AG04450 (cell line): ENCODE measurements around the gene EHF. TPM values are rescaled to one million over a fixed set of nuclear protein-coding genes. Genes with fewer than 3 reads are reported as not detected.

Source experiments
- CTCF ChIA-PET: fragments of 300-600, 350-600 bp; formaldehyde crosslinking; extraction: SDS; loops from one replicate; lab custom pipeline; 2022; ENCODE audit warnings: antibody characterized with exemption, inconsistent platforms; lab: Charles Lee
- POLR2A ChIA-PET: fragments of 350-600 bp; formaldehyde crosslinking; extraction: SDS; loops from one replicate; lab custom pipeline; 2021; ENCODE audit warnings: antibody characterized with exemption, inconsistent platforms; lab: Yijun Ruan, JAX
- DNase-seq: peaks from one replicate; pipeline ENCODE4 v3.0.0-alpha.2; 2011; ENCODE audit warnings: low read depth, low spot score
- H3K27ac ChIP-seq: one replicate; pipeline ENCODE4 v1.5.1; 2012; ENCODE audit warnings: low read depth, low read length, control low read depth
- H3K27me3 ChIP-seq: one replicate; pipeline ENCODE4 v1.6.0; 2012; ENCODE audit warnings: low read length; ENCODE audit not compliant: control insufficient read depth, insufficient read depth
- H3K4me3 ChIP-seq: 2 replicates; pipeline ENCODE4 v1.5.1; 2011; ENCODE audit warnings: mild to moderate bottlenecking, low read depth, low read length, control low read depth
- H3K9me3 ChIP-seq: 2 replicates; pipeline ENCODE4 v1.5.1; 2012; ENCODE audit warnings: low read length; ENCODE audit not compliant: control insufficient read depth, insufficient read depth
- polyA plus RNA-seq: library from polyadenylated mRNA; depleted of rRNA; stranded (reverse); fragments of >200 nt; gene quantifications from 2 replicates; pipeline ENCODE4 v1.2.3, GENCODE V29; 2011
- TF ChIP-seq, protein P1 (sequence below): IDR thresholded peaks from 2 replicates; pipeline ENCODE4 v1.5.1; 2011; ENCODE audit warnings: low read depth, low read length, control low read depth, inconsistent platforms

Gene EHF
- polyA plus RNA-seq, 1 experiment, result 0.05 TPM

DNA sequence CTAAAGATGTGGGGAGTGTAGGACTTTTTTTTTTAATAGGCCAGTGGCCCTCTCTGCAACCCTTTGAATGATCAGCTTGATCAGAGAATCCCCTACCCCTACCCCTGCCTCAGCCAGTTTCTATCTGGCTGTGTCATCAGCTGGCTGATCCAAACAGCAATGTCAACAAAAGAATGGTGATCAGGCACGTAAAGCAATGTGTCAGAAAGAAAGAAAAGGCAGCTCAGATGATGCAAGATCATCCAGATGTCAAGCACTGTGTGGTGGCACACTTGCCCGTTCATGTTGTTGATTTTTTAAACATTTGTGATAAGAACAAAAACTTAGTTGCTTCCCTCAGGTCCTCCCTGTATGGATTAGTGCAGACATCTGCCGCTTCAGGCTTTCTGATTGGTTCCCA is 26.3 kb upstream of the EHF start:
- TF ChIP-seq, protein P1, sequence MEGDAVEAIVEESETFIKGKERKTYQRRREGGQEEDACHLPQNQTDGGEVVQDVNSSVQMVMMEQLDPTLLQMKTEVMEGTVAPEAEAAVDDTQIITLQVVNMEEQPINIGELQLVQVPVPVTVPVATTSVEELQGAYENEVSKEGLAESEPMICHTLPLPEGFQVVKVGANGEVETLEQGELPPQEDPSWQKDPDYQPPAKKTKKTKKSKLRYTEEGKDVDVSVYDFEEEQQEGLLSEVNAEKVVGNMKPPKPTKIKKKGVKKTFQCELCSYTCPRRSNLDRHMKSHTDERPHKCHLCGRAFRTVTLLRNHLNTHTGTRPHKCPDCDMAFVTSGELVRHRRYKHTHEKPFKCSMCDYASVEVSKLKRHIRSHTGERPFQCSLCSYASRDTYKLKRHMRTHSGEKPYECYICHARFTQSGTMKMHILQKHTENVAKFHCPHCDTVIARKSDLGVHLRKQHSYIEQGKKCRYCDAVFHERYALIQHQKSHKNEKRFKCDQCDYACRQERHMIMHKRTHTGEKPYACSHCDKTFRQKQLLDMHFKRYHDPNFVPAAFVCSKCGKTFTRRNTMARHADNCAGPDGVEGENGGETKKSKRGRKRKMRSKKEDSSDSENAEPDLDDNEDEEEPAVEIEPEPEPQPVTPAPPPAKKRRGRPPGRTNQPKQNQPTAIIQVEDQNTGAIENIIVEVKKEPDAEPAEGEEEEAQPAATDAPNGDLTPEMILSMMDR, result no peak
- Histone ChIP-seq H3K4me3 (no peak overlapping the region), H3K9me3 (peaks cover 6% of the 10 kb centered on the region; the same call in 1 of the 2 replicates), H3K27ac (no peak overlapping the region), H3K27me3 (no peaks in the 10 kb centered on the region)
- DNase-seq, result no peak
- ChIA-PET CTCF (interaction anchor here (1.1 to 1.6 kb wide), 4 partner anchors 9 to 297 kb away, joined by 3 to 7 read pairs (median 4); partner anchors contain the start of gene ELF5), POLR2A (no interaction called here)

DNA sequence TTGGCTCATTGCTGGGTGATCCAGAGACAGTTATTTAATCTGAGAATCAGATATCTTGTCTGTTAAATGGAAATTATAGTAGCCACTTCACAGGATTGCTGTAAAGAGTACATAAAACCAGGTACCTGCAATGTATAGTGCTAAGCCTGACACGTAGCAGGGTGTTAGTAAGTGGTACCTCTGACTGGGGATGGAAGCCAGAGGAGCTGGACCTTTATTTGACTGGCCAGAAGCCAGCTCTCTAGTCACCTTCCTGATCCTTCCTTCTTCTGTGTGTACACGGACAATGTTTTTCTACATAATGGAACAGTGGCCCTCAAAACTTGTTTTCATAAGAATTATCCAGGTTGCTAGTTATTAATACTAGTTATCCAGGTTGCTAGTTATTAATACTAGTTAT is 25.5 kb upstream of the EHF start:
- TF ChIP-seq, protein P1, result no peak
- CTCF ChIA-PET, result no interaction called here
- POLR2A ChIA-PET, result no interaction called here
- H3K9me3 ChIP-seq, result peaks cover 6% of the 10 kb centered on the region; the same call in 1 of the 2 replicates
- DNase-seq, result no peak
- no peaks in the 10 kb centered on the region for H3K27me3 ChIP-seq
- no peak overlapping the region for H3K4me3 ChIP-seq
- no peak overlapping the region for H3K27ac ChIP-seq

GRCh38 chr11:34595960-34596644 is 24.8 kb upstream of the EHF start:
- TF ChIP-seq, protein P1, result no peak
- peaks cover 6% of the 10 kb centered on the region; the same call in 1 of the 2 replicates for H3K9me3 ChIP-seq
- no peak overlapping the region for H3K4me3 ChIP-seq
- no peak for DNase-seq
- ChIA-PET CTCF (no interaction called here), POLR2A (no interaction called here)
- H3K27ac ChIP-seq, result no peak overlapping the region
- H3K27me3 ChIP-seq, result no peaks in the 10 kb centered on the region

DNA sequence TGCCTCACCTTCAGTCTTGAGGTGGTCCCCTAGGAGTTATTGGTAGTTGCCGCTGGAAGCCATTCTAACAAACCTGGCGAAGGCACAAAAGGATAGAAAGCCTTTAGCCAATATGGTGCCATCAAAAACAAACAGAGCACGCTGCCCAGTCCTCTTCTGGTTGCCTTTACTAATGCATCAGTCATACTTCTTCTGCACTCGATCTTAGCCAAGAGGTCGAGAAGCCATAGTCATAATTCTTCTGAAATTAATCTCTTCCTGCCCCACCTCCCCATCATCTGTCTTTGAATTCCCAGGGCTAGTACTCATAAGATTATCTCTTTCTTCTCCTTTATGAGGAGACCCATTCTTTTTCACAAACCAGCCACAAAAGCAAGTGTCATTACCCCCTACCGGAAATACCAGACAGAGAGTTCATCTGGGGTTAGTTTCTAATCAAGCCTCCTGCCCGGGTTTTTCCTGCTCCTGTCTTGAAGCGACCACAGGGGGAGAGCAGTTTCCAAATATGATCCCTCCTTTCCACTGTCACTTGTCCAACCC is 21.4 kb upstream of the EHF start:
- POLR2A ChIA-PET, result no interaction called here
- Histone ChIP-seq H3K9me3 (peaks cover 2% of the 10 kb centered on the region; the same call in 1 of the 2 replicates), H3K27ac (peak overlapping the region; percentile 22), H3K4me3 (no peak overlapping the region), H3K27me3 (no peaks in the 10 kb centered on the region)
- TF ChIP-seq, protein P1, result no peak; the same call in 1 of the 2 replicates
- no peak for DNase-seq
- CTCF ChIA-PET, result no interaction called here
